ENCODE data around the gene CPS1.

DNA sequence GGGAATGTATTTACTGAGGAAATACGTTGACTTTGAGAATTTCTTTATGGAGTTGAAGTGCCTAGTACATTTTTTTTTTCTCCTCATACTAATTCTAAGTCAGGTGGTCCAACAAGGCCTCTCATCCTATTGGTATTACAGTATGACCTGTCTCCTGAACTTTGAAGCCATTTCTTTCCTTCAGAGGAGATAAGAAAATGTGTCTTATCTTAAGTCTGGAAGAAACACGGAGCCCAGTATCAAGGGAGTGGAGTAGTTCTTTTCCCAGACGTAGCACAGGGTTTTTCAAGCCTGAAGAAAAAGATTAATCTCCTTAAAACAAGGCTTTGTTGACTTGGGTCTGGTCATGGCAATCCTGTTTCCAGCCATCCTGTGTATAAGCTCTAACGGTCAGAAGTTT lies 11.6 kb upstream of the CPS1 start:
- TF ChIP-seq, protein P1, sequence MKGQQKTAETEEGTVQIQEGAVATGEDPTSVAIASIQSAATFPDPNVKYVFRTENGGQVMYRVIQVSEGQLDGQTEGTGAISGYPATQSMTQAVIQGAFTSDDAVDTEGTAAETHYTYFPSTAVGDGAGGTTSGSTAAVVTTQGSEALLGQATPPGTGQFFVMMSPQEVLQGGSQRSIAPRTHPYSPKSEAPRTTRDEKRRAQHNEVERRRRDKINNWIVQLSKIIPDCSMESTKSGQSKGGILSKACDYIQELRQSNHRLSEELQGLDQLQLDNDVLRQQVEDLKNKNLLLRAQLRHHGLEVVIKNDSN (IDR thresholded peaks at IDR 0.05) = no peak
- no peak for TF ChIP-seq ZBTB7A (IDR thresholded peaks at IDR 0.05; ENCODE audit: low read depth)
- TF ChIP-seq TCF12 (IDR thresholded peaks at IDR 0.05; ENCODE audit: low read depth) = no peak
- TF ChIP-seq MAX (IDR thresholded peaks at IDR 0.05) = no peak
- TF ChIP-seq CEBPB (IDR thresholded peaks at IDR 0.05) = no peak
- TF ChIP-seq, protein P2, sequence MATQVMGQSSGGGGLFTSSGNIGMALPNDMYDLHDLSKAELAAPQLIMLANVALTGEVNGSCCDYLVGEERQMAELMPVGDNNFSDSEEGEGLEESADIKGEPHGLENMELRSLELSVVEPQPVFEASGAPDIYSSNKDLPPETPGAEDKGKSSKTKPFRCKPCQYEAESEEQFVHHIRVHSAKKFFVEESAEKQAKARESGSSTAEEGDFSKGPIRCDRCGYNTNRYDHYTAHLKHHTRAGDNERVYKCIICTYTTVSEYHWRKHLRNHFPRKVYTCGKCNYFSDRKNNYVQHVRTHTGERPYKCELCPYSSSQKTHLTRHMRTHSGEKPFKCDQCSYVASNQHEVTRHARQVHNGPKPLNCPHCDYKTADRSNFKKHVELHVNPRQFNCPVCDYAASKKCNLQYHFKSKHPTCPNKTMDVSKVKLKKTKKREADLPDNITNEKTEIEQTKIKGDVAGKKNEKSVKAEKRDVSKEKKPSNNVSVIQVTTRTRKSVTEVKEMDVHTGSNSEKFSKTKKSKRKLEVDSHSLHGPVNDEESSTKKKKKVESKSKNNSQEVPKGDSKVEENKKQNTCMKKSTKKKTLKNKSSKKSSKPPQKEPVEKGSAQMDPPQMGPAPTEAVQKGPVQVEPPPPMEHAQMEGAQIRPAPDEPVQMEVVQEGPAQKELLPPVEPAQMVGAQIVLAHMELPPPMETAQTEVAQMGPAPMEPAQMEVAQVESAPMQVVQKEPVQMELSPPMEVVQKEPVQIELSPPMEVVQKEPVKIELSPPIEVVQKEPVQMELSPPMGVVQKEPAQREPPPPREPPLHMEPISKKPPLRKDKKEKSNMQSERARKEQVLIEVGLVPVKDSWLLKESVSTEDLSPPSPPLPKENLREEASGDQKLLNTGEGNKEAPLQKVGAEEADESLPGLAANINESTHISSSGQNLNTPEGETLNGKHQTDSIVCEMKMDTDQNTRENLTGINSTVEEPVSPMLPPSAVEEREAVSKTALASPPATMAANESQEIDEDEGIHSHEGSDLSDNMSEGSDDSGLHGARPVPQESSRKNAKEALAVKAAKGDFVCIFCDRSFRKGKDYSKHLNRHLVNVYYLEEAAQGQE (IDR thresholded peaks at IDR 0.05; ENCODE audit: low read depth) = no peak
- TF ChIP-seq RAD21 (IDR thresholded peaks at IDR 0.05; ENCODE audit: low read depth) = no peak
- no peak for TF ChIP-seq YY1 (IDR thresholded peaks at IDR 0.05; ENCODE audit: low read depth)
- no peak for TF ChIP-seq TEAD4 (IDR thresholded peaks at IDR 0.05)
- TF ChIP-seq NFIC (IDR thresholded peaks at IDR 0.05) = no peak
- TF ChIP-seq EP300 (IDR thresholded peaks at IDR 0.05; ENCODE audit: borderline replicate concordance) = no peak
